Brain pericyte (primary cell): Measurements from ENCODE around the gene LAGE3.

Experiments used
- DNase-seq: peaks from one replicate; pipeline ENCODE4 v3.0.0-alpha.2; 2012; ENCODE audit warnings: low read depth, low spot score

The LAGE3 gene

GRCh38 chrX:154435171-154435733, 43.8 kb downstream of the LAGE3 start:
- no peak for DNase-seq

- no peak for DNase-seq
Observed at GRCh38 chrX:154434394-154435168, 44.5 kb downstream of the LAGE3 start.

GRCh38 chrX:154433605-154434004, 45.5 kb downstream of the LAGE3 start:
- no peak for DNase-seq

GRCh38 chrX:154432210-154432609, 46.9 kb downstream of the LAGE3 start:
- DNase-seq = no peak

GRCh38 chrX:154431341-154431740, 47.7 kb downstream of the LAGE3 start:
- no peak for DNase-seq

- DNase-seq = no peak
Observed at GRCh38 chrX:154430916-154431315, 48.2 kb downstream of the LAGE3 start.

- DNase-seq = no peak
Observed at GRCh38 chrX:154430479-154430878, 48.6 kb downstream of the LAGE3 start.

- no peak for DNase-seq
Observed at GRCh38 chrX:154429711-154430110, 49.4 kb downstream of the LAGE3 start.

GRCh38 chrX:154428176-154429171, 50.6 kb downstream of the LAGE3 start, which contains the start of gene ATP6AP1:
Gene ATP6AP1, plus strand, starts transcription at chrX:154428677. Its CDS starts 16 bp downstream, at chrX:154428693.
- peak; percentile 82 for DNase-seq
